Left lobe of liver (tissue), 2 donors: ENCODE data around the gene LMNB1. TPM values are rescaled to one million over a fixed set of nuclear protein-coding genes. Genes with fewer than 3 reads are reported as not detected.
"Not testable (repeated sequence)": the region's sequence is repeated elsewhere in the genome, so short reads cannot be mapped to it uniquely, and the experiment has no call there.

ENCODE experiments used
- ATAC-seq: fragments of 200-7000 bp; cut with Tn5 transposase; one replicate; pipeline ENCODE4 v1.9.1; 2020; ENCODE audit warnings: mild to moderate bottlenecking, moderate library complexity
- DNase-seq: peaks from one replicate; pipeline ENCODE4 v3.0.0-alpha.2; 2020; ENCODE audit warnings: low spot score
- total RNA-seq: library from RNA; stranded (reverse); gene quantifications from one replicate; pipeline ENCODE4 v1.2.1, GENCODE V29; 2021
- donor health status: DM: no; HTN: no; CAD: no; lungs with moderate emphysema.
- donor health status: DM: no; HTN: yes; CAD: no.

Gene LMNB1
- total RNA-seq, 1 donor from 2014 or later: 4.6 TPM

- not testable (repeated sequence) for DNase-seq, ATAC-seq
These were observed 76.8 kb downstream of the LMNB1 start for GRCh38 chr5:126853541-126854307.

- DNase-seq (no peak), ATAC-seq (no peak)
These were observed 77.7 kb downstream of the LMNB1 start for GRCh38 chr5:126854526-126855110.

GRCh38 chr5:126855266-126855665 is 78.3 kb downstream of the LMNB1 start:
- DNase-seq (no peak), ATAC-seq (peak; percentile 46)

GRCh38 chr5:126857472-126858410 is 80.8 kb downstream of the LMNB1 start:
- DNase-seq: no peak
- ATAC-seq: no peak

GRCh38 chr5:126858441-126858840 is 81.5 kb downstream of the LMNB1 start:
- no peak for DNase-seq
- no peak for ATAC-seq

- DNase-seq: no peak
- no peak for ATAC-seq
These were observed 86.5 kb downstream of the LMNB1 start for GRCh38 chr5:126863402-126863801.

GRCh38 chr5:126864042-126864688 is 87.2 kb downstream of the LMNB1 start:
- ATAC-seq (no peak), DNase-seq (no peak)

GRCh38 chr5:126865299-126865698 is 88.4 kb downstream of the LMNB1 start:
- DNase-seq (no peak), ATAC-seq (no peak)

- peak; percentile 45 for ATAC-seq
- DNase-seq: no peak
These were observed 90.1 kb downstream of the LMNB1 start for GRCh38 chr5:126866851-126867636.

GRCh38 chr5:126868338-126869004 is 91.5 kb downstream of the LMNB1 start:
- DNase-seq: no peak
- no peak for ATAC-seq

- no peak for DNase-seq
These were observed 92.1 kb downstream of the LMNB1 start for GRCh38 chr5:126869005-126869451.

GRCh38 chr5:126871441-126871840 is 94.5 kb downstream of the LMNB1 start:
- no peak for ATAC-seq
- no peak for DNase-seq

More at GRCh38 chr5:126869005-126869451, 92.1 kb downstream of the LMNB1 start:
- peak; percentile 40 for ATAC-seq

GRCh38 chr5:126872561-126873354 is 95.8 kb downstream of the LMNB1 start:
- ATAC-seq (no peak), DNase-seq (no peak)

- DNase-seq: no peak
- no peak for ATAC-seq
These were observed 98.4 kb downstream of the LMNB1 start for GRCh38 chr5:126875303-126875785.

- no peak for ATAC-seq
- no peak for DNase-seq
These were observed 100.7 kb downstream of the LMNB1 start for GRCh38 chr5:126877602-126878001.

GRCh38 chr5:126878085-126878484 is 101.1 kb downstream of the LMNB1 start:
- ATAC-seq: no peak

GRCh38 chr5:126878634-126879033 is 101.7 kb downstream of the LMNB1 start:
- no peak for DNase-seq
- no peak for ATAC-seq

More at GRCh38 chr5:126878085-126878484, 101.1 kb downstream of the LMNB1 start:
- no peak for DNase-seq

- ATAC-seq (no peak), DNase-seq (no peak)
These were observed 105.1 kb downstream of the LMNB1 start for GRCh38 chr5:126881821-126882600.
